ENCODE data around the gene LTO1.
A peak's percentile ranks its signal among the peaks of the same experiment; 100 is the strongest.
"Not testable (repeated sequence)": the region's sequence is repeated elsewhere in the genome, so short reads cannot be mapped to it uniquely, and the experiment has no call there.

Gene LTO1

DNA sequence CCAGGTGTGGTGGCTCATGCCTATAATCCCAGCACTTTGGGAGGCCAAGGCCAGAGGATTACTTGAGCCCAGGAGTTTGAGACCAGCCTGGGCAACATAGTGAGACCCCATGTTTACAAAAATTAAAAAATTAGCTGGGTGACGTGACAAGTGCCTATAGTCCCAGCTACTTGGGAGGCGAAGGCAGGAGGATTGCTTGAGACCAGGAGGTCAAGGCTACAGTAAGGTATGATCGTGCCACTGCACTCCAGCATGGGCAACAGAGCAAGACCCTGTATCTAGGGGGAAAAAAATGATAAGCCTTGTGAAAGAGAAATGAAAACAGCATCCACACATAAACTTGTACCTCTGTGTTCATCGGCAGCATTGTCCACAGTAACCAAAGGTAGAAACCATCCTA is 42.3 kb downstream of the LTO1 start:
- no peak for DNase-seq (ENCODE audit: low spot score)

DNA sequence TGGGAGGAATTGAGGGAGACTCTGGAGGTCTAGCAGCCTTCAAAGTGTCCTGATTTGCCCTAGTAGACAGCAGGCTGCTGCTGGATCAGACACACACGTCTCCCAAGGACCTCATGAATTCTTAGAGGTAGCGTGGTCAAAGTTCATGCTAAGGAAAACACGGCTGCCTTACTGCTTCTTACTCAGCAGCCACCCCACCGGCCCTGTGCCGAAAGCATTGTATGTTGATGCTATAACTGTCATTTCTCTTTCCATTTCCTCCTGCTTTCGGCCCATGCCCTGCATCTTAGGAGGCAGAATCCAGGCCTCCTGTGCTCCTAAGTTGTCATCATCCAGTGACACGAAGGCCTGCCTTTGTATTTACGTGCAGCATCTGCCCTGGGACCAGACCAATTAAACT is 44.7 kb downstream of the LTO1 start:
- no peak for DNase-seq (ENCODE audit: low spot score)

DNA sequence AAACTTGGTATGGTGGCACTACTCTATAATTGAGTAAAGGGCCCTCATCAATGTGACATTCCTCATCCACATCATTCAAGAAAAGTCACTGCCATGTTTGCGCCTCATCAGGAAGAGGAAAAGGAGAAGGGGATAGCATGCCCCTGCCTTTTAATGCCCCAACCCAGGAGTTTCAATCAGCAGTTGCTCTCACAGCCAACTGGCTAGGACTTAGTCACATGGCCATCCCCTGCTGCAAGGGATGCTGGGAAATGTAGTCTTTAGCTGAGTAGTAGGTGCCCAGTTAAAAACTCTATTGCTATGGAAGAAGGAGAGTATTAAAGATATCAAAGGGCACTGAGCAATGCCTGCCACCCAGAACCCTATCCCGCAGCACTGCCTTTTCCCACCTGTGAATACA is 45.1 kb downstream of the LTO1 start:
- DNase-seq (ENCODE audit: low spot score), result peak; percentile 29

- DNase-seq (ENCODE audit: low spot score), result no peak
Measured at GRCh38 chr11:69627551-69627950, 47.6 kb downstream of the LTO1 start.

- no peak for DNase-seq (ENCODE audit: low spot score)
Measured at GRCh38 chr11:69625476-69625875, 49.7 kb downstream of the LTO1 start.

GRCh38 chr11:69624293-69624692 is 50.9 kb downstream of the LTO1 start:
- no peak for DNase-seq (ENCODE audit: low spot score)

DNA sequence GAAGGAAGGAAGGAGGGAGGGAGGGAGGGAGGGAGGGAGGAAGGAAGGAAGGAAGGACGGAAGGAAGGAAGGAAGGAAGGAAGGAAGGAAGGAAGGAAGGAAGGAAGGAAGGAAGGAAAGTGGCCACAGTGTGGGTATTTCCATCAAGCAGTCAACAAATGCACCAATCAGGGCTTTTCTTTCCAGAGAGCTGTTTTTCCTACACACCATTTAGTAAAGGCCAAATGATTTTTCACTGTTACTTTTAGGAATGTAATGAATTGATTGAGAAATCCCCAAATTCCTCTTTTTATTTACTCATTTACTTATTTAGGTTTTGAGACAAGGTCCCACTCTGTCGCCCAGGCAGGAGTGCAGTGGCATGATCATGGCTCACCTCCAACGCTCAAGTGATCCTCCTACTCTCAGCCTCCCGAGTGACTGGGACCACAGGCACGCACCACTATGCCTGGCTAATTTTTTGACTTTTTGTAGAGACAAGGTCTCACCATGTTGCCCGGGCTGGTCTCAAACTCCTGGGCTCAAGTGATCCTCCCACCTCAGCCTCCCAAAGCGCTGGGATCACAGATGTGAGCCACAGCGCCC is 53.0 kb downstream of the LTO1 start:
- DNase-seq (ENCODE audit: low spot score), result not testable (repeated sequence)

DNA sequence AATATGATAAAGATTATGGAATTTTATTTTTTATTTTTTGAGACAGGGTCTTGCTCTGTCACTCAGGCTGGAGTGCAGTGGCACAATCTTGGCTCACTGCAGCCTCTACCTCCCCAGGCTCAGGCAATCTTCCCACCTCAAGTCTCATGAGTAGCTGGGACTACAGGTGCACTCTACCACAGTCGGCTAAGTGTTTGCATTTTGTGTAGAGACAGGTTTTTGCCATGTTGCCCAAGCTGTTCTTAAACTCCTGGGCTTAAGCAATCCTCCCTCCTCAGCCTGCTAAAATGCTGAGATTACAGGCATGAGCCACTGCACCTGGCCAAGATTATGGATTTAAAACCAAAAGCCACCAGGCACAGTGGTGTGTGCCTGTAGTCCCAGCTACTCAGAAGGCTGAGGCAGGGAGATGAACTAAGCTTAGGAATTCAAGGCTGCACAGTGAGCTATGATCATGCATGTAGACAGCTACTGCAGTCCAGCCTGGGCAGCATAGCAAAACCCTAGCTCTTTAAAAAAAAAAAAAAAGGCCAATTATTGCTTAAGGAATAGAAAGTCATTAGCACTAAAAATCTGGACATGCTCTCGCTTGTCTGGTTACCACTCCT is 54.4 kb downstream of the LTO1 start:
- DNase-seq (ENCODE audit: low spot score), result no peak

DNA sequence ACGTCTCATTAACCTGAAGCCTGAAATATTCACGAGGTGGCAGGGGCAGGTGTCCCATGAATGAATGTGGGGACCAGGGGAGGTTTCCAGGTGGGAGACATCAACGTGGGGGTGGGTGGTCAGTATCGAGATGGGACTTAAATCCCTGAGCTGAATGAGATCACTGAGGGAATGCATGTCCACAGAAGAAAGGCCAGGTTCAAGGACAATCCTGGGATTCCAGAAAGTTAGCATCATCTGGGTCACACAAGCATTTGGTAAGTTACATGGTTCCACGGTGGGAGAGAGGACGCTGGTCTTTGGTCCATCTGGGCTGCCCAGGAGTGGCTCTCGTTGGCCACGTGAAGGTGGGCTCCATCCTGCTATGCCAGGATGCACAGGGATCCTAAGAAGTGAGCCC is 56.9 kb downstream of the LTO1 start:
- DNase-seq (ENCODE audit: low spot score), result no peak

GRCh38 chr11:69617682-69618081 is 57.5 kb downstream of the LTO1 start:
- DNase-seq (ENCODE audit: low spot score), result no peak

- no peak for DNase-seq (ENCODE audit: low spot score)
Measured at GRCh38 chr11:69617220-69617619, 57.9 kb downstream of the LTO1 start.
